OCI-LY3 (cell line): ENCODE results near the gene BABAM1.

Experiments used
- CTCF ChIP-seq: fragments of 200-600, 300-600 bp; sonication (generic); IDR thresholded peaks from 2 replicates; pipeline ENCODE4 v1.5.1; 2014; ENCODE audit warnings: antibody characterized with exemption, low read length, low read depth
- EZH2phosphoT487 ChIP-seq: fragments of 200-600 bp; shearing (Covaris generic); IDR thresholded peaks from 2 replicates; pipeline ENCODE4 v1.6.1; 2018; ENCODE audit warnings: antibody characterized with exemption, mixed run types, low read depth

GRCh38 chr19:17289489-17289888 is 22.2 kb downstream of the BABAM1 start:
- no peak for TF ChIP-seq CTCF
- TF ChIP-seq EZH2phosphoT487: no peak
